Placental pericyte (primary cell): ENCODE measurements around the gene PDLIM3. TPM values are rescaled to one million over a fixed set of nuclear protein-coding genes. Genes with fewer than 3 reads are reported as not detected.

Experiments
- total RNA-seq: library from RNA; depleted of rRNA; stranded (reverse); fragments of >200 nt; gene quantifications from 2 replicates; pipeline ENCODE4 v1.2.3, GENCODE V29; 2012

PDLIM3 gene, protein sequence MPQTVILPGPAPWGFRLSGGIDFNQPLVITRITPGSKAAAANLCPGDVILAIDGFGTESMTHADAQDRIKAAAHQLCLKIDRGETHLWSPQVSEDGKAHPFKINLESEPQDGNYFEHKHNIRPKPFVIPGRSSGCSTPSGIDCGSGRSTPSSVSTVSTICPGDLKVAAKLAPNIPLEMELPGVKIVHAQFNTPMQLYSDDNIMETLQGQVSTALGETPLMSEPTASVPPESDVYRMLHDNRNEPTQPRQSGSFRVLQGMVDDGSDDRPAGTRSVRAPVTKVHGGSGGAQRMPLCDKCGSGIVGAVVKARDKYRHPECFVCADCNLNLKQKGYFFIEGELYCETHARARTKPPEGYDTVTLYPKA
- 67.2 and 98.6 TPM in 2 replicates for total RNA-seq

DNA sequence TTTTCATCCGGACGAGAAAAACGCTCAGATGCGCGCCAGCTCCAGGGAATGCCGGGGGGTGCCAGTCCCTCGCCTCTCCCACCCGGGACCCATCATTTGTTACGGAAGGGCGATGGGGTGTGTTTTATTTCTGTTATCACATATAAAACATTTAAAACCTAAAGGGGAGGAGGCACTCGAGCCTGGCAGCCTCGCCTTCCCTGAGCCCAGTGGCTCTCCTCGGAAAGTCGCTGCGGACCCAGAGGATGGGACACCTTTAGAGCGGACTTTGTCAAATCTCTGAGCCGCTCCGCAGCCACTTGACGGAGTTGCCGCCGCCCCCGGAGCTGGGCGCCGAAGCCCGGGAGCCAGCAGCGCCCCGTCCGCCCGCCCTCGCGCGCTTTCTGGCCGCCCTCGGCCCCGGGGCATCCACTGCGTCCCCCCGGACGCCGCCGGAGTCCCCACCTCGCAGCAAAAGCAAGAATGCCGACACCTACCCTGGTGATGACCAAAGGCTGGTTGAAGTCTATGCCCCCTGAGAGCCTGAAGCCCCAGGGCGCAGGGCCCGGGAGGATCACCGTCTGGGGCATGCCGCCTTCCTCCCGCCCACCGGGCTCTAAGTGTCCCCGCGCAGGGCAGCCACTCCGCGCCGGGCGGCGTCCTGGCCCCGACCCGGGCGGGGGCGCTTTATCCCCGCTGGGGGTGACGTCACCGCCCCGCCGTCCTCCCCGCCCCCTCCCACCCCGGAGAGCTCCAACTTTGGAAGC, at the start of gene PDLIM3:
TSS of gene PDLIM3 (minus strand) at position 642 of the 746 bp plus-strand sequence. CDS start at position 569, 73 bp downstream.

DNA sequence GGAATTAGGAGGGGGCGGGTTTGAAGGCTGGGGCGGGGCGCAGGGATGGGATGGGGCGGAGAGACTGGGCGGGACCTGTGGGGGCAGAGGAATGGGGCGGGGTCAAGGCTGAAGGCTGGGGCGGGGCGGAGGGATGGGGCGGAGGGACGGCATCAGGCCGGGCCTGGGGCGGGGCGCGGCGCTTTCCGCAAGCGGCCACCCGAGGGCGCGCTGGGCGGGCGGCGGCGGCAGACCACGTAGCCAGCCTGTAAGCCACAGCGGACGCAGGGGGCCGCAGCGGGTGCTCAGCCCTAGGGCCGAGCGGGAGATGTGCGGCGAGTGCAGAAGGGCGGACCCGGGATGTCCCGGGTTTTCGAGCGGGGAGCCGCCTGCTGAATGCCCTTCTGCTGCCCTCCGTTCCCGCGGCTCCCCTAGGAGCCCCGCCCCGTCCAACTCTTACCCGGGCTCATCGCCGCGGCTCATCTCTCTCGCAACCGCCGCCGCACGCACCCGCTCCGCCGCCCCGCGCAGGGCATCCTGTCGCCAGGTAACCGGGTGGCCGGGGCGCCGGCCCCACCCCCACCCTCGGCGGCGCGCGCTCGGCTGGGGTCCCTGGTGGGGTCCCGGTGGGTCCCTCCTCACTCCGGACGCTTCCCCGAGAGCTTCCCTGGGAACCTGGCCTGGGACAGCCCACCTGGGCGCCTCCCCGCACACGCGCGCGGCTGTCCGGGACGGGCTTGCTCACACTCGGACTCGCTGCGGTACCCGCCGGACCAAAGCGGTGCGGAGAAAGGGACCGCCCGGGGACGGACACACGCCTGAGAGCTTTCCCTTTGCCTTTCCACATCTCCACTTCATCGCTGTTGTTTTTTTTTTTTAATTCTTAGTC, 63.8 kb downstream of the PDLIM3 start, which contains the start of gene CCDC110:
TSS of gene CCDC110 (minus strand) at position 499 of the 868 bp plus-strand sequence. CDS start at position 449, 50 bp downstream.

Other genes with a start within 250 kb of the PDLIM3 start
- 0.22 and 0.43 TPM in 2 replicates for gene LRP2BP, start 139.6 kb downstream of the PDLIM3 start, total RNA-seq
- 3.7 and 6.4 TPM in 2 replicates for gene ANKRD37, start 138.7 kb downstream of the PDLIM3 start, total RNA-seq
- gene UFSP2, start 109.5 kb downstream of the PDLIM3 start, total RNA-seq, result 34.6 and 38.7 TPM in 2 replicates
- 0.29 and 0.44 TPM in 2 replicates for gene CCDC110, start 63.8 kb downstream of the PDLIM3 start, total RNA-seq